NOMO-1 treated with dmso at 0.1 percent for 144 hours (cell line): ENCODE results near the gene SAA4.
"Not testable (repeated sequence)": the region's sequence is repeated elsewhere in the genome, so short reads cannot be mapped to it uniquely, and the experiment has no call there.

ENCODE experiments used
- DNase-seq: peaks from one replicate; lab custom pipeline; 2025; ENCODE audit not compliant: unreplicated experiment; lab: John Stamatoyannopoulos, UW

Gene SAA4

GRCh38 chr11:18191376-18191775, 45.2 kb downstream of the SAA4 start:
- peak; percentile 53 for DNase-seq

GRCh38 chr11:18189476-18190245, 46.9 kb downstream of the SAA4 start:
- not testable (repeated sequence) for DNase-seq

- no peak for DNase-seq
Observed at GRCh38 chr11:18188796-18189195, 47.8 kb downstream of the SAA4 start.
